Measurements from ENCODE around the gene ASTN2. TPM values are rescaled to one million over a fixed set of nuclear protein-coding genes. Genes with fewer than 3 reads are reported as not detected.

ASTN2 gene
- total RNA-seq, 1 donor from 2014 or later: 10.0 TPM

DNA sequence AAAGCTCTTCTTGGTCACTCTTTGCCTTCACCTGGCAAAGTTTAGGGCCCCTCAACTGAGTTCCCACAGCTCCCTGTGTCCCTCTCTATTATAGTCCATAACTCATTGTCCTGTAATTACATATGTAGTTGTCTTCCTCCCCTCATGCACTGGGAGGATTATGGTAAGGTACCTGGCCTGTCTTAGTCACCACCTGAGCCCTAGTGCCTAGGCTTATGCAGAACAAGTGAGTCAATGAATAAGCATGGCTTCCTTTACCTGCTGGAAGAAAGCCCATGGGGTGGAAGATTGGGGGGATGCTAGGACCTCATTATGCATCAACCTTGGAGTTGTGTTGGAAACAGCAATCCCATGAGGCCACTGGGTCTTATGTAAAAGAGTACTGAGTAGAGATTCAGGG, 915.4 kb downstream of the ASTN2 start:
- Mint-ChIP-seq H3K9me3 (ENCODE audit: unreplicated experiment) (no peaks in the 10 kb centered on the region), H3K4me1 (ENCODE audit: unreplicated experiment) (peaks cover 3% of the 10 kb centered on the region), H3K36me3 (ENCODE audit: low read depth, unreplicated experiment) (no peaks in the 10 kb centered on the region), H3K4me3 (ENCODE audit: unreplicated experiment) (no peak overlapping the region), H3K27ac (ENCODE audit: unreplicated experiment) (no peak overlapping the region), H3K27me3 (ENCODE audit: unreplicated experiment) (no peaks in the 10 kb centered on the region)
- DNase-seq (ENCODE audit: low spot score): no peak
- TF ChIP-seq, protein P1, sequence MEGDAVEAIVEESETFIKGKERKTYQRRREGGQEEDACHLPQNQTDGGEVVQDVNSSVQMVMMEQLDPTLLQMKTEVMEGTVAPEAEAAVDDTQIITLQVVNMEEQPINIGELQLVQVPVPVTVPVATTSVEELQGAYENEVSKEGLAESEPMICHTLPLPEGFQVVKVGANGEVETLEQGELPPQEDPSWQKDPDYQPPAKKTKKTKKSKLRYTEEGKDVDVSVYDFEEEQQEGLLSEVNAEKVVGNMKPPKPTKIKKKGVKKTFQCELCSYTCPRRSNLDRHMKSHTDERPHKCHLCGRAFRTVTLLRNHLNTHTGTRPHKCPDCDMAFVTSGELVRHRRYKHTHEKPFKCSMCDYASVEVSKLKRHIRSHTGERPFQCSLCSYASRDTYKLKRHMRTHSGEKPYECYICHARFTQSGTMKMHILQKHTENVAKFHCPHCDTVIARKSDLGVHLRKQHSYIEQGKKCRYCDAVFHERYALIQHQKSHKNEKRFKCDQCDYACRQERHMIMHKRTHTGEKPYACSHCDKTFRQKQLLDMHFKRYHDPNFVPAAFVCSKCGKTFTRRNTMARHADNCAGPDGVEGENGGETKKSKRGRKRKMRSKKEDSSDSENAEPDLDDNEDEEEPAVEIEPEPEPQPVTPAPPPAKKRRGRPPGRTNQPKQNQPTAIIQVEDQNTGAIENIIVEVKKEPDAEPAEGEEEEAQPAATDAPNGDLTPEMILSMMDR (IDR thresholded peaks at IDR 0.05; ENCODE audit: unreplicated experiment): no peak

DNA sequence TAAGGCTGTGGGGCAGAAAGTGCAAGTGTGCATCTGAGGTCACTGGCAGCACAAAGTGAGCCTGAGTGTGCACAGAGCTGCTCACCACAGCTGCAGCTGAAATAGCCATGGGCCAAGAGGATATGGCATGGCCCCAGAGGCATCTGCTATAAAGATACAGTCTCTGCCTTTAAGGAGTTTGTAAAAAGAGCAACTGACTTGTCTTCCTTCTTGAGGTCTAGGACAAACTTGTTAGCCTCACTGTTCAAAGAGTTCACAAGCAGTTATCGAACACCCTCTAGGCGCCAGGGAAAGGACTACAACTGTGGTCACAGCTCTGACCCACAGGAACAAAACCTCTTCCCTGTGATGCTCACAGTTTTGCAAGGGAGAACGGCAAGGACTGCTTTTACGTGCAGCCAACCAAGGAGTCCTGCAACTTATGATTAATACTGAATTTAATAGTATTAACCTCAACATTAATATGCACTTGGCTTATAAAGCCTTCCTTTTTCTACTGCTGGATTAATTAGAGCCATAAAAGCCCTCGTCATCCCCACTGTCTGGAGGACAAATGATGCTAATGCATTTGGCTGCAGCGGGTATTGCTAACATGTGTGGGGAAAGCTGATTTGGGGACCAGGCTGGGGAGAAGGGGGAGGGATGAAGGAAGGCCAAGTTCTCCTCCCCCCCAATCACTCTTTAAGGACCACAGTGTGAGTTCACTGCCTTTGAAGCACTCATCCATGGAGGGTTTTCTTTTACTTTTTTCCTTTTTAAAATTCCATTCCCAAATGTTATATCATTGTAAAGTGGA, 917.6 kb downstream of the ASTN2 start:
- H3K4me1 Mint-ChIP-seq (ENCODE audit: unreplicated experiment): peaks cover 17% of the 10 kb centered on the region
- TF ChIP-seq, protein P1 (IDR thresholded peaks at IDR 0.05; ENCODE audit: unreplicated experiment): no peak
- H3K27me3 Mint-ChIP-seq (ENCODE audit: unreplicated experiment): no peaks in the 10 kb centered on the region
- no peak overlapping the region for H3K4me3 Mint-ChIP-seq (ENCODE audit: unreplicated experiment)
- no peaks in the 10 kb centered on the region for H3K36me3 Mint-ChIP-seq (ENCODE audit: low read depth, unreplicated experiment)
- no peaks in the 10 kb centered on the region for H3K9me3 Mint-ChIP-seq (ENCODE audit: unreplicated experiment)
- DNase-seq (ENCODE audit: low spot score): no peak
- H3K27ac Mint-ChIP-seq (ENCODE audit: unreplicated experiment): no peak overlapping the region

DNA sequence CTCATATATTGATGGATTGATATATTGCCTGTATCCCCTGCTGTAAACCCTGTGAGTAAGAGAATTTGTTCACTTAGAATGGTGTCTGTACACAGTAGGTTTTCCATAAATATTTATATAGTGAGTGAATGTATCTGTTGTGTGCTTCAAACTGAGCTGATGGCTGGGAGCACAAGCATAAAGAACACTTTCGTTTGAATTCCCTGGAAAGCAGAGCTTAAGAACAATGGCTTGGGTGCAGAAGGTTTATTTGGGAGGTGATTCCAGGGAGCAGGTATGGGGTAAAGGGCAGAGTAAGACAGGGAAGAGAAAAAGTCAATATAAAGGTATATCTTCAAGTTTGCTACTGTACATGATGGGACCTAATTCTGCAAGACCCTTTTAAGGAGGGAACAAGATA, 918.7 kb downstream of the ASTN2 start:
- H3K9me3 Mint-ChIP-seq (ENCODE audit: unreplicated experiment): no peaks in the 10 kb centered on the region
- DNase-seq (ENCODE audit: low spot score): no peak
- no peaks in the 10 kb centered on the region for H3K27me3 Mint-ChIP-seq (ENCODE audit: unreplicated experiment)
- TF ChIP-seq, protein P1 (IDR thresholded peaks at IDR 0.05; ENCODE audit: unreplicated experiment): no peak
- H3K27ac Mint-ChIP-seq (ENCODE audit: unreplicated experiment): no peak overlapping the region
- H3K36me3 Mint-ChIP-seq (ENCODE audit: low read depth, unreplicated experiment): no peaks in the 10 kb centered on the region
- H3K4me1 Mint-ChIP-seq (ENCODE audit: unreplicated experiment): peaks cover 17% of the 10 kb centered on the region
- no peak overlapping the region for H3K4me3 Mint-ChIP-seq (ENCODE audit: unreplicated experiment)

DNA sequence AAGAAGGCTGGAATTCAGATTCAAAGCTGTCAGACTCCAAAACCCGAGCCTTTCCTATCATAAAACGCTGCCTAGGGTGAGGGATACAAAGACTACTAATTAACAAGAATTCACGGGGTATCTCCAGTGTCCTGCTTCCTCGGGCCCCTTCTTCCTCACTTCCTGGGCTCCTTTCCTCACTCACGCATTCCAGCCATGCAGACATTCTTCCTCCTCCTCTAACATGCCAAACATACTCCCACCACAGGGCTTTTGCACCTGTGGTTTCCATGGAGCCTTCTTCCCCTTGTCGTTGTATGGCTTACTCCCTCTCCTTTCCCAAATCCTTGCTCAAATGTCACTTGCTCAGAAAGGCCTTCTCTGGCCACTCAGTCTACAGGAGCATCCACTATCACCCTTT, 919.1 kb downstream of the ASTN2 start:
- no peak overlapping the region for H3K4me3 Mint-ChIP-seq (ENCODE audit: unreplicated experiment)
- peaks cover 17% of the 10 kb centered on the region for H3K4me1 Mint-ChIP-seq (ENCODE audit: unreplicated experiment)
- TF ChIP-seq, protein P1 (IDR thresholded peaks at IDR 0.05; ENCODE audit: unreplicated experiment): no peak
- no peaks in the 10 kb centered on the region for H3K9me3 Mint-ChIP-seq (ENCODE audit: unreplicated experiment)
- H3K27ac Mint-ChIP-seq (ENCODE audit: unreplicated experiment): no peak overlapping the region
- DNase-seq (ENCODE audit: low spot score): no peak
- H3K27me3 Mint-ChIP-seq (ENCODE audit: unreplicated experiment): no peaks in the 10 kb centered on the region
- no peaks in the 10 kb centered on the region for H3K36me3 Mint-ChIP-seq (ENCODE audit: low read depth, unreplicated experiment)

DNA sequence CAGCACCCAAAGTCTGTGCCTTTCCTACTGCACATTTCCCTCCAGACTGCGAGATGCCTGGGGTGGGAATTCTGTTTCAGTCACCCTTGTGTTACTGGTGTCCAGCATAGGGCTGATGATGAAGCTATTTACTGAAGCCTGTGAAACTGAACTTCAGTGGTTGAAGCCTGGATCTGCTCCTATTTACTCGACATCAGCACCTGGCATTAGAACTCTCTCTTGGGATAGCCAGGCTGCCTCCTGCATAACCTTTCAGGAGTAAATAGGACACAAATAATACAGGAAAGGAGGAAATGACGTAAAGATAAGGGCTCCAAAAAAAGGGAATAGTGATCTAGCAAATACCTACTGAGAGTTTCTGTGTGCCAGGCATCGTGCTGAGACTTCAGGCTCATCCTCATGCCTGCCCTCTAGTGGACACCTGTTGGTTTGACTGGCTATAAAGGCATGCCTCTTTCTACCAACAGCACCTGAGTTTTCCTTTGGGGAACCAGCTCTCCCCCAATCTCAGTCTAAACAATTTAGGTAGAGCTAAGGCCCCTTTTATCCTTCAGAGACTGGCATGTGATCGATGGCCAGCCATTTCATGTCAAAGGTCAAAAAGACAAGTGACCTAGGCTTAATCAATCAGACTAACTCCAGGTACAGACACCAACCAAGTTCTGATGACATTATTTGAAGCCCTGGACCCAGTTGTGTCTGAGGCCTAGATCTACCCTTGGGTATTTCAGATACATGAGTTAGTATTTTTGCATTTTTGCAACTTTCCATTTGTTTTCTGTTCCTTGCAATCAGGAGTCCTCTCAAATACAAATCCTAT, 919.8 kb downstream of the ASTN2 start:
- peak; percentile 27 for DNase-seq (ENCODE audit: low spot score)
- no peak overlapping the region for H3K4me3 Mint-ChIP-seq (ENCODE audit: unreplicated experiment)
- H3K27ac Mint-ChIP-seq (ENCODE audit: unreplicated experiment): no peak overlapping the region
- H3K4me1 Mint-ChIP-seq (ENCODE audit: unreplicated experiment): peaks cover 17% of the 10 kb centered on the region
- no peaks in the 10 kb centered on the region for H3K27me3 Mint-ChIP-seq (ENCODE audit: unreplicated experiment)
- H3K9me3 Mint-ChIP-seq (ENCODE audit: unreplicated experiment): no peaks in the 10 kb centered on the region
- TF ChIP-seq, protein P1 (IDR thresholded peaks at IDR 0.05; ENCODE audit: unreplicated experiment): peak; percentile 79
- H3K36me3 Mint-ChIP-seq (ENCODE audit: low read depth, unreplicated experiment): no peaks in the 10 kb centered on the region
